ENCODE measurements around the gene TOP3A. TPM values are rescaled to one million over a fixed set of nuclear protein-coding genes. Genes with fewer than 3 reads are reported as not detected.

TOP3A gene
- total RNA-seq, 2 experiments from 2014 or later = 61.5 to 61.7 TPM

GRCh38 chr17:18280249-18280648 lies 34.5 kb downstream of the TOP3A start:
- Mint-ChIP-seq H3K36me3 (peaks cover 14% of the 10 kb centered on the region), H3K4me1 (no peaks in the 10 kb centered on the region)
- POLR2A ChIA-PET = no interaction called here

GRCh38 chr17:18278867-18279266 lies 35.9 kb downstream of the TOP3A start:
- DNase-seq = no peak
- H3K4me1 Mint-ChIP-seq = no peaks in the 10 kb centered on the region
- H3K27me3 Mint-ChIP-seq = no peaks in the 10 kb centered on the region
- POLR2A ChIA-PET = no interaction called here
- H3K4me3 Mint-ChIP-seq = no peak overlapping the region
- H3K27ac Mint-ChIP-seq = no peak overlapping the region
- no peaks in the 10 kb centered on the region for H3K9me3 Mint-ChIP-seq
- ATAC-seq (ENCODE audit: low read depth) = no peak
- peaks cover 10% of the 10 kb centered on the region for H3K36me3 Mint-ChIP-seq

More at GRCh38 chr17:18280249-18280648, 34.5 kb downstream of the TOP3A start:
- H3K9me3 Mint-ChIP-seq = no peaks in the 10 kb centered on the region
- H3K4me3 Mint-ChIP-seq = no peak overlapping the region
- no peak for ATAC-seq (ENCODE audit: low read depth)
- no peak overlapping the region for H3K27ac Mint-ChIP-seq
- H3K27me3 Mint-ChIP-seq = no peaks in the 10 kb centered on the region
- DNase-seq = no peak

GRCh38 chr17:18277076-18277475 lies 37.7 kb downstream of the TOP3A start:
- no peaks in the 10 kb centered on the region for H3K27me3 Mint-ChIP-seq
- no peak for DNase-seq
- no peaks in the 10 kb centered on the region for H3K4me1 Mint-ChIP-seq
- H3K36me3 Mint-ChIP-seq = peaks cover 7% of the 10 kb centered on the region
- no peak overlapping the region for H3K27ac Mint-ChIP-seq
- H3K9me3 Mint-ChIP-seq = no peaks in the 10 kb centered on the region
- ATAC-seq (ENCODE audit: low read depth) = no peak
- no peak overlapping the region for H3K4me3 Mint-ChIP-seq
- POLR2A ChIA-PET = no interaction called here

- no peaks in the 10 kb centered on the region for H3K9me3 Mint-ChIP-seq
- DNase-seq (no peak), ATAC-seq (ENCODE audit: low read depth) (no peak)
- no peak overlapping the region for H3K27ac Mint-ChIP-seq
- H3K4me1 Mint-ChIP-seq = peaks cover 10% of the 10 kb centered on the region
- no peak overlapping the region for H3K4me3 Mint-ChIP-seq
- peaks cover 2% of the 10 kb centered on the region for H3K36me3 Mint-ChIP-seq
- POLR2A ChIA-PET = interaction anchor here (1.0 kb wide), 1 partner anchor 10 kb away, joined by 4 read pairs; the partner anchor contains the start of gene MIEF2
- H3K27me3 Mint-ChIP-seq = no peaks in the 10 kb centered on the region
Measured at GRCh38 chr17:18270046-18270931, 44.5 kb downstream of the TOP3A start.

- no peak overlapping the region for H3K4me3 Mint-ChIP-seq
- H3K27ac Mint-ChIP-seq = no peak overlapping the region
- POLR2A ChIA-PET = no interaction called here
- H3K27me3 Mint-ChIP-seq = no peaks in the 10 kb centered on the region
- DNase-seq (no peak), ATAC-seq (ENCODE audit: low read depth) (peak; percentile 46)
- H3K4me1 Mint-ChIP-seq = peaks cover 12% of the 10 kb centered on the region
- H3K9me3 Mint-ChIP-seq = no peaks in the 10 kb centered on the region
- peaks cover 3% of the 10 kb centered on the region for H3K36me3 Mint-ChIP-seq
Measured at GRCh38 chr17:18267927-18268711, 46.7 kb downstream of the TOP3A start.

GRCh38 chr17:18267366-18267765 lies 47.4 kb downstream of the TOP3A start:
- no peaks in the 10 kb centered on the region for H3K27me3 Mint-ChIP-seq

GRCh38 chr17:18263885-18264682 lies 50.7 kb downstream of the TOP3A start:
- H3K36me3 Mint-ChIP-seq = peaks cover 1% of the 10 kb centered on the region
- H3K27me3 Mint-ChIP-seq = no peaks in the 10 kb centered on the region
- H3K27ac Mint-ChIP-seq = no peak overlapping the region
- H3K9me3 Mint-ChIP-seq = no peaks in the 10 kb centered on the region
- no peak for DNase-seq
- no peak for ATAC-seq (ENCODE audit: low read depth)
- H3K4me1 Mint-ChIP-seq = peaks cover 21% of the 10 kb centered on the region
- POLR2A ChIA-PET = interaction anchor here (0.9 to 1.2 kb wide), 2 partner anchors 14 to 27 kb away, joined by 3 read pairs; no protein-coding TSS in a partner anchor
- H3K4me3 Mint-ChIP-seq = no peak overlapping the region

More at GRCh38 chr17:18267366-18267765, 47.4 kb downstream of the TOP3A start:
- DNase-seq (no peak), ATAC-seq (ENCODE audit: low read depth) (no peak)
- Mint-ChIP-seq H3K27ac (no peak overlapping the region), H3K36me3 (peaks cover 3% of the 10 kb centered on the region), H3K4me1 (peaks cover 13% of the 10 kb centered on the region), H3K4me3 (no peak overlapping the region), H3K9me3 (no peaks in the 10 kb centered on the region)
- POLR2A ChIA-PET = no interaction called here

GRCh38 chr17:18262641-18263040 lies 52.2 kb downstream of the TOP3A start:
- Mint-ChIP-seq H3K27me3 (no peaks in the 10 kb centered on the region), H3K4me1 (peaks cover 24% of the 10 kb centered on the region), H3K27ac (no peak overlapping the region), H3K9me3 (no peaks in the 10 kb centered on the region), H3K36me3 (peaks cover 4% of the 10 kb centered on the region), H3K4me3 (no peak overlapping the region)
- POLR2A ChIA-PET = no interaction called here
- ATAC-seq (ENCODE audit: low read depth) (no peak), DNase-seq (no peak)

GRCh38 chr17:18262111-18262510 lies 52.7 kb downstream of the TOP3A start:
- no peak for ATAC-seq (ENCODE audit: low read depth)
- no peak for DNase-seq
- Mint-ChIP-seq H3K27ac (peak overlapping the region; percentile 30), H3K36me3 (peaks cover 4% of the 10 kb centered on the region), H3K4me3 (peak overlapping the region; percentile 84), H3K4me1 (peaks cover 24% of the 10 kb centered on the region), H3K27me3 (no peaks in the 10 kb centered on the region), H3K9me3 (no peaks in the 10 kb centered on the region)
- POLR2A ChIA-PET = interaction anchor here (1.0 to 1.2 kb wide), 2 partner anchors 9 to 14 kb away, joined by 3 read pairs; no protein-coding TSS in a partner anchor

GRCh38 chr17:18261659-18262058 lies 53.1 kb downstream of the TOP3A start:
- ATAC-seq (ENCODE audit: low read depth) = no peak
- Mint-ChIP-seq H3K36me3 (peaks cover 4% of the 10 kb centered on the region), H3K9me3 (no peaks in the 10 kb centered on the region), H3K27ac (peak overlapping the region; percentile 87), H3K27me3 (no peaks in the 10 kb centered on the region), H3K4me1 (peaks cover 27% of the 10 kb centered on the region), H3K4me3 (peak overlapping the region; percentile 84)
- DNase-seq = no peak
- POLR2A ChIA-PET = interaction anchor here (1.0 to 1.2 kb wide), 2 partner anchors 9 to 14 kb away, joined by 3 read pairs; no protein-coding TSS in a partner anchor

- Mint-ChIP-seq H3K4me3 (peak overlapping the region; percentile 84), H3K9me3 (no peaks in the 10 kb centered on the region), H3K27ac (peak overlapping the region; percentile 87), H3K27me3 (no peaks in the 10 kb centered on the region), H3K4me1 (peaks cover 25% of the 10 kb centered on the region), H3K36me3 (peaks cover 4% of the 10 kb centered on the region)
- POLR2A ChIA-PET = interaction anchor here (1.0 to 1.2 kb wide), 2 partner anchors 8 to 15 kb away, joined by 3 read pairs; no protein-coding TSS in a partner anchor
- ATAC-seq (ENCODE audit: low read depth) (no peak), DNase-seq (no peak)
Measured at GRCh38 chr17:18261146-18261515, 53.7 kb downstream of the TOP3A start.

- Mint-ChIP-seq H3K27me3 (no peaks in the 10 kb centered on the region), H3K27ac (peak within 1 kb of the TSS; percentile 87), H3K36me3 (peaks cover 4% of the 10 kb centered on the region), H3K4me1 (peaks cover 28% of the 10 kb centered on the region), H3K9me3 (no peaks in the 10 kb centered on the region), H3K4me3 (peak within 1 kb of the TSS; percentile 84)
- DNase-seq (peak; percentile 90), ATAC-seq (ENCODE audit: low read depth) (peak; percentile 90)
- POLR2A ChIA-PET = interaction anchor here (1.1 kb wide), 1 partner anchor 9 kb away, joined by 4 read pairs; no protein-coding TSS in a partner anchor
Measured at GRCh38 chr17:18260332-18261145, 54.3 kb downstream of the TOP3A start, which contains the start of gene MIEF2. MIEF2 (plus strand) TSS chr17:18260662; CDS start chr17:18262721, 2,059 bp downstream.

All from activated naive CD8-positive, alpha-beta T cell treated with anti-CD3 and anti-CD28 coated beads, Interleukin-2, amount 10 ng/mL, durations not matched to agents 7 days and 5 days (primary cell).